ENCODE measurements around the gene WTAP. TPM values are rescaled to one million over a fixed set of nuclear protein-coding genes. Genes with fewer than 3 reads are reported as not detected.

Gene WTAP
- 92.8 and 97.9 TPM in 2 replicates for total RNA-seq

DNA sequence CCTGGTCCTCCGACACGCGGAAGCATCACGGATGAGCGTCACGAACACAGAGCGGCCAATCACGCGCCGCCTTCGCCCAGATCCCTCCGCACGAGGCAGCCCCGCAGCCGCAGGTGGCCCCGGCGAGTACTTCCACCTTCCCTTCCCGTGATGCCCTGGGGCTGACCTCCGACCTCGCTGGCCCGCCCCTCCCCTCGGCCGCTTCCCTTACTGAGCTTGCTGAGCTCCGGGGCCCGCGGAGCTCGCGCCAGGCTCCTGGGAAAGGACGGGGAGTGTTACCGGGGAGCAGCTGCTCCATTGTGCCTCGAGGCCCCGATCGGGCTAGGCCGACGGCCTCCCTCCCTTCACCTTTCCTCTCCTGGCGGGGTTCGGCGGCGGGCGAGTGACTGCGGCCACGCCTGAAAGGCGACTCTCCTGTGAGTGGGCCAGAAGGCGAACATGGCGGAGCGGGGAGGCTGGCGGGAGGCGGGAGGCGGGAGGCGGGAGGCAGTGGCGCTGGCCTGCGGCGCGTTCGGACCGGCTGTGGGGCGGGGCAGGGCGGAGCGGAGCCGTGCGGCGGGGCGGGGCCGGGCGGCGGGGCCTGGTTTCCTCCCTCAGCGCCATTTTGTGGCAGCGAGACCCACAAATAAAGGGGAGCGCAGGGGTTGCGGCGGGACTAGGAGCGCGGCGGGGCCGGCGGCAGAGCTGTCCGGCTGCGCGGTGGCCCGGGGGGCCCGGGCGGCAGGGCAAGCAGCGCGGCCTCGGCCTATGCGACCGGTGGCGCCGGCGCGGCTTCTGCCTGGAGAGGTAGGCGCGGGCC is at the start of gene WTAP:
WTAP (plus strand) TSS at position 589 of the 799 bp plus-strand sequence. CDS start 8,760 bp downstream, outside the sequence.

DNA sequence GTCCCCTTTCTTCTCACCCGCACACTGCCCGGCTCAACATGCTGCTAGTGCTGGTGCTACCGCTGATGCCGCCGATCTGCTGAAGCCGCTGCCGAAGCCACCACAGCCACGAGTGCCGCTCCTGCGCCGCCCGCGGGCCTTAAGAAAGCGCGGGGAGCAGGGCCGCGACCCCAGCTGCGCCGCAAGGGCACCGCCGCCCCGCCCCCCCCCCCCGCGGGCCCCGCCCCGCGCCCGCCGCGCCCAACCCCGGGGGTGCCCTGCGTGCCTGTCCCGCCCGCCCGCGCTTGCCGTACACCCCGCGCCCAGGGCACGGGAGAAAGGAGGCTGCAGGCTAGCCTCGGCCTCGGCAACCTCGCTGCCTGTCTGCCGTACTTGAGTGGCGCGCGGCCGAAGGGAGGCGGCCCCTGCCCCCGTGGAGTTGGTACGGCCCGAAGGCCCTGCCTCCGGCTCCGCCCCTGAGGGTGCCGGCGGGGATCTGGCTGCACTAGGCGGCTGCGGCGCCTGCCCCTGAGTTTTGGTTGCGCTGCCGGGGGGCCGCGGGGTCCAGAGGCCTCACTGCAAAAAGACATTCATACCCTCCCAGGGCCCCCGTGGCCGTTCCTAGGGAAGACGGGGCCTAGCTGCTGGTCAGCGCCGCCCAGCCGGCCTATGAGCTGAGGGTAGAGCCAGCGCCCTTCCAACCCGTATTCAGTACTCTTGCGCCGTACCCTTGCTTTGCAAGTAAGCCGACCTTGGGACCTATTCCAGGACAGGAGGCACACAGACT is 34.0 kb upstream of the WTAP start, which contains the start of gene SOD2:
SOD2 (minus strand) TSS at position 114 of the 766 bp plus-strand sequence; CDS start at position 40, 74 bp downstream.

DNA sequence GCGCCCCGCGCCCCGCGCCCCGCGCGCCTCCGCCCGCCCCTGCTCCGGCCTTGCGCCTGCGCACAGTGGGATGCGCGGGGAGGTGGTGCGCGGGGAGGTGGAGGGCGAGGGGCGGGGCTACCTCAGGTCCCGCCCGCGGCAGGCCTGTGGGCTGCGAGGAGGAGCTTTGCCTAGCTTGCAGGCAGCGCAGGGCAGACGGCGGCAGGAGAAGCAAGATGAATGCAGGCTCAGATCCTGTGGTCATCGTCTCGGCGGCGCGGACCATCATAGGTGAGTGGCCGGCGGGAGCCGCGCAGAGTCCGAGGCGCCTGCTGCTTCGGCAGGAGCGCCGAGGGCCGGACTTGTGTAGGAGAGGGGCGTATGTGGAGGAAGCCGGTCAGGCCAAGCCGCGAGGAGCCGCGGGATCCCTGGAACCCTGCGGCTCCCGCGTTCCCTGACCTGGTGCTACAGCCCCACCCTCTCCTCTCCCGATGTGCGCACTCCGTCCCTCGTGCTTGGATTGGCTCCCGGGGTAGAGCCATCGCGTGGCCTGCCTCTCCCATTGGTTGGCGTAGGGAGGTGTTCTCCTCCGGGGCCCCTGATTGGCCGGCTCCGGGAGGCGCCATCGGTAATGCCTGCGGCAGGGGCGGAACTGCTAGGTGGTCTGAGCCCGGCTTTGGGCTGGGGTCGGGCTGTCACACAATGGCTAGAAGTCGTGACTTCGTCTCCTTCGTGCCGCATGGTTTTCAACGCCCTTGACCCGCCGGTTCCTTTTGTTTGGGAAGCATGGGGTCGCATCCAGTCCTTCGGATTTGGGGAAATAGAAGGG is 34.8 kb downstream of the WTAP start, which contains the start of gene ACAT2:
ACAT2 (plus strand) TSS at position 173 of the 808 bp plus-strand sequence; CDS start at position 216, 43 bp downstream.

DNA sequence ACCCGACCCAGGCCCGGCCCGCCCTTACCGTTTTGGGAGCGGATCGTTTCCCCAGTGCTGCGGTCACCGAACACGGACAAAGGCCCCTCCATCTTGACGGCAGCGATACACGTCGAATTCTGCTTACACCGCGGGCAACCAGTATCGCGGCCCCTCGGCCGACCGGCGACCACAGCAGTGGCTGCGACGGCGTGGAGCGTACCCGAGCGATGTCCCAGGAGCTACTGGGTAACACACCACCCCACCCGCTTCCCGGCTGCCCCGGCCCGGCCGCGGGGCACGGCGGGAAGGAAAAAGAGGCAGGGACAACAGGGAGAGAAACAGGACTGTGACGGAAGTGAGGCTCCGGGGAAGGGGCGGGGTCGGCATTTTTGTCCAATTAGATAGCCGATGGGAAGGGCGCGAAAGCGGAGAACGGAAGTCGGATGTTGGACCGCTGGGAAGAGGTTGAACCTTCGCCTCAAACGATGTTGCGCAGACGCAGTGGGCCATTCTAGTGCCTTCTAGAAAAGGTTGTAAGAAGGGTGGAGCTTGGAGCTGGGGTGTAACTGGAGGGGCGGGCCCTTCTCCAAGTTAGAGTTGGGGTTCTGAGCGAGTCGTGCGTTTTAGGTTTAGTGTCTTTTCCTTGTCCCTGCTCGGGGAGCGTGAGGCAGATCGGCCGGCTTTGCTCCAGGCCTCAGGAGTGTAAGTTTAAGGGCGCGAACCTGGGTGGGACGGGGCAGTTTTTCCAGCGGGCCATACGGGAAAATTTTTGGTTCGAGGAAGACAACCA is 62.3 kb downstream of the WTAP start, which contains the start of gene TCP1:
TCP1 (minus strand) TSS at position 226 of the 772 bp plus-strand sequence; CDS start at position 92, 134 bp downstream.

DNA sequence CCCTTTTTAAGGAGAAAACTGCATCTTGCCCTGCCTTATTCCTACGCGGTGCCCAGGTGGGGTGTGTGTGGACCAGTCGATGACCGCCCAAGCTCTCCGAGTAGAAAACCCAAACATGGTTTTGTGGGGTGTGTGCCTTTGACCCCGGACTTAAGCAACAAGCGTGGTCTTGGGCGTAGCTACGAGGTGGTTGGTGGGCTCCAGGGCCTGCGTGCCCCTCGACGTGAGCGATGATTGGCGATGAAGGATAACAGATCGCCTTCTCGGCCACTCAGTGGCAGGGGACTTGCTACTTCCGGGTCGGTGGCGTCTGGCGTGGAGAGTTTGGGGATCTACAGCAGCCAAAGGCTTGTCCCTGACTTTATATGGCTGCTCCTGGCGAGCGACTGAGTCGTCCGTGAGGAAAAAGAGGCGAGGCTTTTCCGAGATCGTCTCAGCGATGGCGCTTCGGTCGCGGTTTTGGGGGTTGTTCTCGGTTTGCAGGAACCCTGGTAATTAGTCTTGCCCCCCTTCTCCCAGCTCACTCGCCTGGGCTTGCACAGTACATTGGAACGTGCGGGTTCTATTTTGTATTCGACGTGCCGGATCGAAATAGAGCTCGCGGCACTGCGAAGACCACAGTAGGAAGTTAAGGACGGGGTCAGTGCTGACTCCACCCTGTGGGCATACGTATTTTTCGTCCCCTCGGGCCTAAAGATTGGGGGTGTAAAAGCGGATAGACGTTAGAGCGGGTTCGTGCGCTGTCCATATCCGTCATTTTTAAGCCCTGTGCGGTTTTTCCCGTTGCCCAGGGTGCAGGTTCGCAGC is 63.0 kb downstream of the WTAP start, which contains the start of gene MRPL18:
MRPL18 (plus strand) TSS at position 319 of the 807 bp plus-strand sequence; CDS start at position 440, 121 bp downstream.

DNA sequence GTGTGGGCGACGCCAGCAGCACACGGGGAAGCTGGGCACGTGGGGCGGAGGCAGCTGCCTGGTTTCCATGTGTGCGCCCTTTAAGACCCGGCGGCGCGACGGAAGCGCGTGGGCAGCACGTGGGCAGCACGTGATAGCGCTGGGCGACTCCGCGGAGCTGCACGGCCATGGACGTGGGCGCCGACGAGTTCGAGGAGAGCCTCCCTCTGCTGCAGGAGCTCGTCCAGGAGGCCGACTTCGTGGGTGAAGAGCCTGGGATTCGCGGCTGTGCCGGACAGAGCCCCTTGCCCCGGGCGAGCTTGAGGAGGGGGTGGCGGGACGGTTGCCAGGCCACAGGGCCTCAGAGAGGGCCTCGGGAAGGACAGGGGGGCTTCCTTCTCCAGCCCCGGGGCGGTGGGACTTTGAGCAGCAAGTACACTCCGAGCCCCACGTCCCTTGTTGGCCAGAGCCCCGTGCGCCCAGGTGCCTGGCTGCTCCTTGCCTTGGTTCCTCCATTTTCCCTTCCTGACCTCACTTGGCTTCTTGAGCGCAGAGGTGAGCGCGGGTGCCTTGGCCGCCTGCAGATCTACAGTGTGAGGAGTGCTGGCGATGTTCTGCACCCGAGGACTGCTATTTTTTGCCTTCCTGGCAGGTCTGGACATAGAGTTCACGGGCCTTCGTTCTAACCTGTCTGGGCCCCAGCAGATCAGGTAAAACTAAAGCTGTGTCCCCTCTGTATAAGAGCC is 73.0 kb downstream of the WTAP start, which contains the start of gene PNLDC1:
PNLDC1 (plus strand) TSS at position 136 of the 725 bp plus-strand sequence; CDS start at position 168, 32 bp downstream.

Other genes starting within 250 kb of the WTAP start
- gene SOD2, start 34.3 kb upstream of the WTAP start, total RNA-seq, result 56.7 and 541 TPM in 2 replicates
- gene ACAT2, start 34.5 kb downstream of the WTAP start, total RNA-seq, result 23.3 and 33.4 TPM in 2 replicates
- 237 and 350 TPM in 2 replicates for gene TCP1, start 62.1 kb downstream of the WTAP start, total RNA-seq
- 40.5 and 52.6 TPM in 2 replicates for gene MRPL18, start 63.0 kb downstream of the WTAP start, total RNA-seq
- not detected in 2 replicates for gene PNLDC1, start 72.8 kb downstream of the WTAP start, total RNA-seq
- gene MAS1, start 163.5 kb downstream of the WTAP start, total RNA-seq, result not detected in 2 replicates
- gene IGF2R, start 241.6 kb downstream of the WTAP start, total RNA-seq, result 107 and 119 TPM in 2 replicates